B cell (primary cell): ENCODE data around the gene HLA-DRB1. TPM values are rescaled to one million over a fixed set of nuclear protein-coding genes. Genes with fewer than 3 reads are reported as not detected.

Experiments
- ATAC-seq: fragments of 200-7000 bp; cut with Tn5 transposase; one replicate; pipeline ENCODE4 v1.10.0; 2021; ENCODE audit warnings: low read depth, mild to moderate bottlenecking, moderate number of reproducible peaks, moderate library complexity
- CTCF ChIA-PET: fragments of 350-600 bp; sonication (Branson Sonifier 250); formaldehyde crosslinking; loops from one replicate; lab custom pipeline; 2021; ENCODE audit warnings: antibody characterized with exemption, inconsistent platforms; lab: Charles Lee
- POLR2A ChIA-PET: fragments of 350-600 bp; sonication (Branson Sonifier 250); formaldehyde crosslinking; loops from one replicate; lab custom pipeline; 2021; ENCODE audit warnings: antibody characterized with exemption; lab: Charles Lee
- DNase-seq: peaks from one replicate; pipeline ENCODE4 v3.0.0; 2013
- H2AFZ ChIP-seq: 2 replicates; pipeline ENCODE4 v1.6.1; 2012; ENCODE audit warnings: mild to moderate bottlenecking, low read depth, low read length; ENCODE audit not compliant: insufficient read depth, poor library complexity, severe bottlenecking
- H3K27ac ChIP-seq, 2 donors: 1 replicate in 1 of 2; 2 replicates in 1 of 2; pipeline ENCODE4 v1.5.1; 2012 to 2013; ENCODE audit warnings: low read length in 2 of 2, mild to moderate bottlenecking in 2 of 2, moderate library complexity in 1 of 2
- H3K27me3 ChIP-seq, 4 experiments: fragments of 200-600 bp in 1 of 4; sonication (generic) in 1 of 4; replicated peaks in 1 of 4; 1 replicate in 2 of 4; 2 replicates in 2 of 4; pipeline versions ENCODE4 v1.6.1 to v1.7.0; 2013 to 2016; ENCODE audit warnings: low read length in 3 of 4, mild to moderate bottlenecking in 2 of 4, mixed read lengths in 1 of 4, moderate library complexity in 1 of 4; ENCODE audit not compliant: insufficient read depth in 4 of 4, control insufficient read depth in 3 of 4; ENCODE audit errors: control extremely low read depth in 1 of 4
- H3K36me3 ChIP-seq, 2 experiments: replicated peaks in 1 of 2; 1 replicate in 1 of 2; 2 replicates in 1 of 2; pipeline versions ENCODE4 v1.6.1 to v1.7.1; 2013; ENCODE audit warnings: low read length in 1 of 2; ENCODE audit not compliant: insufficient read depth in 2 of 2, control insufficient read depth in 1 of 2; ENCODE audit errors: control extremely low read depth in 1 of 2, extremely low read depth in 1 of 2
- H3K4me1 ChIP-seq, 2 donors: fragments of 200-600 bp in 1 of 2; sonication (generic) in 1 of 2; 1 replicate in 1 of 2; 2 replicates in 1 of 2; pipeline versions ENCODE4 v1.5.1 to v1.6.1; 2013 to 2017; ENCODE audit warnings: low read length in 2 of 2; ENCODE audit not compliant: control insufficient read depth in 2 of 2, insufficient read depth in 2 of 2
- H3K4me2 ChIP-seq: replicated peaks from 2 replicates; pipeline ENCODE3; 2012; ENCODE audit warnings: mild to moderate bottlenecking, low read depth, low read length; ENCODE audit not compliant: poor library complexity, severe bottlenecking
- H3K4me3 ChIP-seq, 5 experiments: fragments of 200-600 bp in 1 of 5; sonication (generic) in 1 of 5; 1 replicate in 3 of 5; 2 replicates in 2 of 5; pipeline versions ENCODE4 v1.5.1 to v1.7.0; 2011 to 2016; ENCODE audit warnings: low read length in 4 of 5, mild to moderate bottlenecking in 4 of 5, low read depth in 2 of 5, control low read depth in 1 of 5, moderate library complexity in 1 of 5; ENCODE audit not compliant: insufficient read depth in 1 of 5; ENCODE audit errors: control extremely low read depth in 1 of 5, extremely low read depth in 1 of 5
- H3K79me2 ChIP-seq: fragments of 200-600 bp; sonication (generic); one replicate; pipeline ENCODE4 v1.6.0; 2016; ENCODE audit warnings: low read length; ENCODE audit not compliant: control insufficient read depth, insufficient read depth
- H3K9ac ChIP-seq: fragments of 200-600 bp; sonication (generic); 2 replicates; pipeline ENCODE4 v1.6.1; 2017; ENCODE audit warnings: mild to moderate bottlenecking, low read length, moderate library complexity
- H3K9me3 ChIP-seq, 3 donors: one replicate each; pipeline versions ENCODE4 v1.6.1 to v1.7.1; 2013; ENCODE audit warnings: low read length in 2 of 3; ENCODE audit not compliant: control insufficient read depth in 2 of 3, insufficient read depth in 1 of 3; ENCODE audit errors: control extremely low read depth in 1 of 3
- H4K20me1 ChIP-seq: 2 replicates; pipeline ENCODE4 v1.6.0; 2012; ENCODE audit warnings: mild to moderate bottlenecking, low read length; ENCODE audit not compliant: insufficient read depth, control insufficient read depth, poor library complexity, severe bottlenecking
- H3K27ac Mint-ChIP-seq: one replicate; pipeline ENCODE4 v1.8.0; 2021; ENCODE audit warnings: mixed read lengths
- H3K27me3 Mint-ChIP-seq: one replicate; pipeline ENCODE4 v1.8.0; 2021; ENCODE audit warnings: mixed read lengths
- H3K4me1 Mint-ChIP-seq: one replicate; pipeline ENCODE4 v1.8.0; 2021; ENCODE audit warnings: mixed read lengths
- H3K4me3 Mint-ChIP-seq: one replicate; pipeline ENCODE4 v1.8.0; 2021; ENCODE audit warnings: mixed read lengths
- H3K9me3 Mint-ChIP-seq: one replicate; pipeline ENCODE4 v1.8.0; 2022; ENCODE audit warnings: mixed read lengths; ENCODE audit not compliant: insufficient read depth
- EZH2 ChIP-seq: IDR thresholded peaks from 2 replicates; pipeline ENCODE4 v1.6.1; 2012; ENCODE audit warnings: borderline replicate concordance, low read depth, mild to moderate bottlenecking, moderate library complexity, low read length; ENCODE audit not compliant: insufficient read depth, poor library complexity, severe bottlenecking
- WGBS: methylation state at CpG from one replicate; pipeline ENCODE4 v1.1.5; 2013; ENCODE audit warnings: missing lambda C conversion rate; ENCODE audit not compliant: insufficient coverage; 5-methylcytosine and 5-hydroxymethylcytosine counted together
- intact Hi-C: fragments of 100-400 bp; cut with micrococcal nuclease; formaldehyde crosslinking; loops from one replicate; pipeline ENCODE4 v1.10.0; 2022
- polyA plus RNA-seq: library from polyadenylated mRNA; depleted of rRNA; stranded (reverse); fragments of >200 nt; gene quantifications from 2 replicates; pipeline ENCODE4 v1.2.3, GENCODE V29; 2012
- total RNA-seq, 2 donors: library from RNA; stranded (reverse); fragments of 120-200 nt in 1 of 2; gene quantifications; 1 replicate in 1 of 2; 2 replicates in 1 of 2; pipeline versions ENCODE4 v1.2.3 to v1.2.4, GENCODE V29; 2013 to 2022
- TF ChIP-seq, protein P1 (sequence below): fragments of 200-600 bp; IDR thresholded peaks from one replicate; pipeline ENCODE4 v1.8.0; 2022; ENCODE audit warnings: antibody characterized with exemption, mild to moderate bottlenecking

HLA-DRB1 gene
- total and polyA plus RNA-seq, 2 donors (not counting 1 experiment from before 2014, with no cell fraction given): 559 to 1,240 TPM

GRCh38 chr6:32553037-32553742 lies 36.5 kb downstream of the HLA-DRB1 start:
- no peak overlapping the region for H3K4me3 ChIP-seq
- H3K36me3 ChIP-seq: peaks cover 0 to 5% of the 10 kb centered on the region in 2 experiments
- peak; percentile 34 for DNase-seq
- Mint-ChIP-seq H3K27ac (peak overlapping the region; percentile 59), H3K27me3 (no peaks in the 10 kb centered on the region), H3K4me3 (no peak overlapping the region), H3K9me3 (no peaks in the 10 kb centered on the region), H3K4me1 (peaks cover 15% of the 10 kb centered on the region)
- no peak overlapping the region for H3K4me2 ChIP-seq
- 67% methylated on average over 2 of the region's 5 CpGs for WGBS
- no peaks in the 10 kb centered on the region for H4K20me1 ChIP-seq
- POLR2A ChIA-PET: no interaction called here
- no peaks in the 10 kb centered on the region for H3K9me3 ChIP-seq
- intact Hi-C loops: no loop called here
- no peak overlapping the region for H3K9ac ChIP-seq
- TF ChIP-seq EZH2: no peak
- TF ChIP-seq, protein P1, sequence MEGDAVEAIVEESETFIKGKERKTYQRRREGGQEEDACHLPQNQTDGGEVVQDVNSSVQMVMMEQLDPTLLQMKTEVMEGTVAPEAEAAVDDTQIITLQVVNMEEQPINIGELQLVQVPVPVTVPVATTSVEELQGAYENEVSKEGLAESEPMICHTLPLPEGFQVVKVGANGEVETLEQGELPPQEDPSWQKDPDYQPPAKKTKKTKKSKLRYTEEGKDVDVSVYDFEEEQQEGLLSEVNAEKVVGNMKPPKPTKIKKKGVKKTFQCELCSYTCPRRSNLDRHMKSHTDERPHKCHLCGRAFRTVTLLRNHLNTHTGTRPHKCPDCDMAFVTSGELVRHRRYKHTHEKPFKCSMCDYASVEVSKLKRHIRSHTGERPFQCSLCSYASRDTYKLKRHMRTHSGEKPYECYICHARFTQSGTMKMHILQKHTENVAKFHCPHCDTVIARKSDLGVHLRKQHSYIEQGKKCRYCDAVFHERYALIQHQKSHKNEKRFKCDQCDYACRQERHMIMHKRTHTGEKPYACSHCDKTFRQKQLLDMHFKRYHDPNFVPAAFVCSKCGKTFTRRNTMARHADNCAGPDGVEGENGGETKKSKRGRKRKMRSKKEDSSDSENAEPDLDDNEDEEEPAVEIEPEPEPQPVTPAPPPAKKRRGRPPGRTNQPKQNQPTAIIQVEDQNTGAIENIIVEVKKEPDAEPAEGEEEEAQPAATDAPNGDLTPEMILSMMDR: no peak
- no peak overlapping the region for H2AFZ ChIP-seq
- peaks cover 0 to 5% of the 10 kb centered on the region in 2 donors for H3K4me1 ChIP-seq
- no peaks in the 10 kb centered on the region for H3K27me3 ChIP-seq
- ATAC-seq: no peak
- CTCF ChIA-PET: interaction anchor here (0.8 kb wide), 1 partner anchor 108 kb away, joined by 3 read pairs; no protein-coding TSS in a partner anchor
- peak overlapping the region in 1 of 2 donors; percentile 59 for H3K27ac ChIP-seq
- no peaks in the 10 kb centered on the region for H3K79me2 ChIP-seq

GRCh38 chr6:32551410-32551809 lies 38.2 kb downstream of the HLA-DRB1 start:
- Mint-ChIP-seq H3K9me3 (no peaks in the 10 kb centered on the region), H3K27me3 (no peaks in the 10 kb centered on the region), H3K4me3 (no peak overlapping the region), H3K27ac (no peak overlapping the region), H3K4me1 (peaks cover 12% of the 10 kb centered on the region)
- intact Hi-C loops: no loop called here
- DNase-seq (no peak), ATAC-seq (no peak)
- Histone ChIP-seq H3K4me3 (no peak overlapping the region), H4K20me1 (no peaks in the 10 kb centered on the region), H3K27me3 (no peaks in the 10 kb centered on the region), H3K79me2 (no peaks in the 10 kb centered on the region), H3K9ac (no peak overlapping the region), H3K36me3 (peaks cover 0 to 5% of the 10 kb centered on the region in 2 experiments), H2AFZ (no peak overlapping the region), H3K4me1 (peaks cover 0 to 5% of the 10 kb centered on the region in 2 donors), H3K4me2 (no peak overlapping the region), H3K9me3 (no peaks in the 10 kb centered on the region), H3K27ac (no peak overlapping the region)
- CTCF ChIA-PET: no interaction called here
- no peak for TF ChIP-seq EZH2
- TF ChIP-seq, protein P1: no peak
- WGBS: 100% methylated on average over 1 of the region's 5 CpGs
- POLR2A ChIA-PET: no interaction called here
